Activated CD8-positive, alpha-beta memory T cell treated with anti-CD3 and anti-CD28 coated beads, Interleukin-2, amount 50 U/mL, for 4 hours (primary cell): ENCODE results near the gene OSBPL5.
"Not testable (repeated sequence)": the region's sequence is repeated elsewhere in the genome, so short reads cannot be mapped to it uniquely, and the experiment has no call there.

Experiments used
- DNase-seq: peaks from one replicate; pipeline ENCODE4 v3.0.0-alpha.2; 2020

Gene OSBPL5

DNA sequence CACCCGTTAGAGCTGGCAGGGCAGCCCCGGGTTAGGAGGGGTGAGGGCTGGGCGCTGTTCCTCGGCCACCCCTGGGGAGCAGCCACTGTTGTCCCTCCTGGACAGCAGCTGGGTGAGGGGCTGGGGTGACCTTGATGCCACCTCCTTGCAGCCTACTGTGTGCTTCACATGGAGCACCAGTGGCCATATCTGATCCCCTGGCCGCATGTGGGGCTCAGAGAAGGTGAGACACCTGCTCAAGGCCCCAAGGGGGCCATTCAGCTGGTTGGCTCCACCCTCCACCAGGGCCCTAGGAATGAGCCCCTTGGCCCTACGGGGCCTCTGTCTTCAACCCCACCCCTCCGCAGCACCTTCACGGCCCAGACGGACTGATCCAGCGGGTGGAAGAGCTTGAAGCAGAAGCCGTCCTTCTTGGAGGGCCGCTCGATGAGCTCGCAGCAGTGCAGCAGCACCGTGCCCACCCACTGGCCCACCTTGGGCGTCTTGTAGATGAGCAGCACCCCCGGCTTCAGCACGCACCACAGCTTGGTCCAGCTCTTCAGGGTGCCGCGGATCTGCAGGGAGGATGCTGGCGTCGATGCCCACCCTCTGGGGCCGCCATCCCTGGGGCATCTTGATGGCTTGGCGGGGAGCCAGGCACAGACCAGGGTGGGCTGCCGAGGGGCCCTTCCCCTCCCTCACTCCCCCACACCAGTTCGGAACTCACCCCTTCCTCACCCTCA lies 44.9 kb downstream of the OSBPL5 start:
- DNase-seq = no peak

DNA sequence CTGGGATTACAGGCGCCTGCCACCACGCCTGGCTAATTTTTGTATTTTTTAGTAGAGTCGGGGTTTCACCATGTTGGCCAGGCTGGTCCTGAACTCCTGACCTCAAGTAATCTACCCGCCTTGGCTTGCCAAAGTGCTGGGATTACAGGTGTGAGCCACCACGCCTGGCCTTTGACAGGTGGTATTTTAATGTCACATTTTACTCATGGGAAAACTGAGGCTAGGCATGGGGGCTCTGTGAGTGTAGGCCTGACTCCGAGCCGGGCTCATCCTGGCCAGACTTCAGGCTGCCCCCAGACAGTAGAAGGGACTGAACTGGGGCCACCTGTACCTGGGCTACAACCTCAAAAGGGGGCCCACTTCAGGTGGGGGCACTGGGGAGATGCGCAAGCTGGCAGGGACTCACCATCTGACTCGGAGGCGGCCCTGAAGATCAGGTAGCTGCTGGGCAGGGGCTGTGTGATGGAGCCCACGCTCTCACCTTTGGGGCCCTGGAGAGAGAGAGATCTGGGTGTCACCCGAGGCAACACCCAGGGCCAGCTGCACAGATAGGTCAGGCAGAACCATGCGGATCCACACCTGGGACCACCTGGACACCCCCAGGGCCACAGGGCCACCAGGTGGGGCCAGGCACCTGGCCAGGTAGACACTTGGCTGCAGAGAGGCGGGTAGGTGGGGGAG lies 45.8 kb downstream of the OSBPL5 start:
- DNase-seq = no peak

DNA sequence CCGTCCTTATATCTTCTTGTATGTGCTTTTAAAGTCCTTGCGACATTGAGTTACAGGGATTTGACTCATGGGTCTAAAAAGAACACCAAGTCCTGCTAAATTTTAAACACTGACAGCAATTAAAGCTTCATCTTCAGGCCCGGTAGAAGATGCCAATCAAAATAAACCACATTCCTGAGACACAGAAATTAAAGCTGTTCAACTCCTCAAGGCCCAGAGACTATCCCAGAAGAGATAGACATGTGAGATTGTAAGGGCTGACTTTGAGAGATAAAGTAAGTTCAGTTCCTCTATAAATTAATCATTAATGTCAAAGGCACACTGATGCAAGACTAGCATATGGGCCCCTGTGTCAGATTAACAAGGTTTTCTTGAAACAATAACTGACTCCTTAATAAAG lies 49.8 kb downstream of the OSBPL5 start:
- DNase-seq = no peak

- DNase-seq = not testable (repeated sequence)
Observed at GRCh38 chr11:3113661-3114060, 51.4 kb downstream of the OSBPL5 start.

- no peak for DNase-seq
Observed at GRCh38 chr11:3111919-3112690, 53.0 kb downstream of the OSBPL5 start.

DNA sequence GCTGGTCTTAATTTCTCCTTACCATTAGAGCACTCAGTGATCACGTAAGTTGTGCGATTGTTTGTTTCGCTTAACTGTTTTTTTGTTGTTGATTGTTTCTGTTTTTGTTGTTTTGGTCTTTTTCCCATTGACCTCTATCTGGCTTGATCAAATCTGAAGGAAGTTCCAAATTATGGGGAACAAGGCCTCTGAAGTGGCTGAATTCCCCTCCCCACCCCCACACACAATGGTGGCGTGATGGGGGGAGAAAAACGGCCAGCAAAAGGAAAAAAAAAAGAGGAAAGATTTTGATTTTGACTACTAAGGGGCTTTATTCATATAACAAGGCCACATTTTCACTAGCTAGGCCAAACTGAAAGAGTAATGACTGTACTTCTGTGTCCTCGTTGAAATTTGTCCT lies 53.6 kb downstream of the OSBPL5 start:
- no peak for DNase-seq

GRCh38 chr11:3109921-3110706 lies 55.0 kb downstream of the OSBPL5 start:
- DNase-seq = peak; percentile 46

GRCh38 chr11:3109434-3109833 lies 55.7 kb downstream of the OSBPL5 start:
- no peak for DNase-seq

DNA sequence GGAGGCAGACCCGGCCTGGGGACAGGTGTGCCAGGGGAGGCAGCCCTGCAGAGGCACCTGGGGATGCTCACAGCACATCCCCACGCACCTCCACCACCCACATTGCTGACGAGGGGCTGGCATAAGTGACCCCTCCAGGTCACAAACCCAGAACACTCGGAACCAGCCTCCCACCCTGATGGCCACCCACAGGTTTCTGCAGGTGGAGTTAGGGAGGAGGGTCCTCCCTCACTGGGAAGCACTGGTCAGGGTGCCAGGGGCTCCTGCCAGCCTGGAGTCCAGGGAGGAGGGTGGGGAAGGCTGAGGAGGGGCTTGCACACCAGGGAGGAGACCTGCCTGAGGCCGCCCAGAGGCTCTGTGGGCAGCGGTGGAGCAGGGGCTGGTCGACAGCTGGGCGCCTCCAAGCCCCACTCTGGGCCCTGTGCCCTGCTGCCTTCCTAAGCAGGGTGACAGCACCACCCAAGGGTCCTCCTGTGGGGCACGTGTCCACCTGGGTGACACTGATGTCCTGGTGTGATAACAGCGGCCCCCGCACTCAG lies 56.9 kb downstream of the OSBPL5 start:
- no peak for DNase-seq

- DNase-seq = no peak
Observed at GRCh38 chr11:3107608-3108182, 57.4 kb downstream of the OSBPL5 start.

DNA sequence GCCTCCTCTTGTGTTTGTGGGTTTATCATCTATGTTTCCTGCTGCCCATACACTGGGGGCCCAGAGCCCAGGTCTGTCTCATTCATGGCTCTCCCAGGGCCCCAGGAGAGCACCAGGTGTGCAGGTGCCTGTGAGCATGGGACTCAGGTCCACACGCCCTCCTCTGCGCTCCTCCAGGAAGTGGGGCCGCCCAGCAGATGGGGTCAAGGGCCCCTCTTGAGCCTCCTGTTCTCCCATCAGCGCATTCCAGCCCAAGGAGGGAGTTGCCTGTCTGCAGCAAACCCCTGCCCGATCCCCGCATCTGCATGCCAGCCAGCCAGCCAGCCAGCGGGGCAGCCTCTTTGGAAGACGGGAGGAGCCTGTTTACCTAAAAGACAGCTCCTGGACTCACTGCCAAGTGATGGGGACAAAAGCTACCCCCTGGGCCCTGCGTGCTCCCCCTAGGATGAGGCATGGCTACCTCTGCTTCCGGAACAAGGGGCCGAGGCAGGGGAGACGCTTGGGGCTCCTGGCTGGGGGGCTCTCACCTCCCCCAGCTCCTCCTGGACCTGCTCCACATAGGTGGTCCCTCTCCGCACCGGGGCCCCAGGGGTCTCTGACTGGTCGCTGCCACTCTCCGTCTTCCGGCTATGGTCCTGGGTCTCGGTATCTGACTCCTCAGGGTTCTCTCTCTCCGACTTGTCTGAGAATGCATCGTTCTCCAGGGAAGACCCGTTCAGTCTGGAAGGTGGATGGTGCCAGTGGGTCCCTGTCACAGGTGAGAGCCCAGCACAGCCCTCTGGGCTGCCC lies 58.2 kb downstream of the OSBPL5 start:
- no peak for DNase-seq

- no peak for DNase-seq
Observed at GRCh38 chr11:3105791-3106735, 59.0 kb downstream of the OSBPL5 start.

DNA sequence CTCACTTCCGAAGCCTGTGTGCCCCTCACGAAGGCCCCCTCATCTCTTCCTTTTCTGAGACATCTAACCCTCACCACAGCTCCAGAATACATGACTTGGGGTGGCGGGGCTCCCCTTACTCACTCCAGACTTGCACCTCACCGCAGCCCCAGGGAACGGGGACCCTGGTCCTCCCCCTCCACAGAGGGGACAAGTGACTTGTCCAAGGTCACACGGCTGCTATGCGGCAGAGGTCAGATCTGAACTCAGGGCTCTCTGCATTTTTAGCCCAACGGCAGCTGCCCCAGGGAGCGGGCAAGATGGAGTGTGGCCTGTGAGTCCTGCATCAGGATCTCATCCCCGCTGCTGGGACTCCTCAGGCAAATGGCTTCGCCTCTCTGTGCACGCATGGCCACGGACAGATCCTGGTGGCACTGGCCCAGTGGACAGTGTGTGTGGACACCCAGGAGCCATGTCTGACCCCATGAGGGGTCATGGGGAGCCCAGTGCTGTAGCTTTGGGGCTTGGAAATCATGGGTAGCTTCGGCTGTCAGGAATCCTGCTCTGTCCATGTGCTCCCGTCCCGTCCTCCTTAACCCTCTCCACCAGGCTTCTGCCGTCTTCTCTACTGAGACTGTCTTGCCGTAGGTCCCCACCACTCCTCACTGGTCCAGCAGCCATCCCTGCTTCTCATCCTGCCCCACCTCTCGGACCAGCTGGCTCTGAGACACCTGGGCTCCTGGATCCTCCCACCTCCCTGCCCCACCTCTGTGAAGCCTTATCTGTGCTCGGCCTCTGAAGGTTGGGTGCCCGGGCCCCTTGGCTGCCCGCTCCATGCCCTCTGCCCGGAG lies 59.9 kb downstream of the OSBPL5 start:
- DNase-seq = no peak

- no peak for DNase-seq
Observed at GRCh38 chr11:3104051-3104714, 60.9 kb downstream of the OSBPL5 start.

DNA sequence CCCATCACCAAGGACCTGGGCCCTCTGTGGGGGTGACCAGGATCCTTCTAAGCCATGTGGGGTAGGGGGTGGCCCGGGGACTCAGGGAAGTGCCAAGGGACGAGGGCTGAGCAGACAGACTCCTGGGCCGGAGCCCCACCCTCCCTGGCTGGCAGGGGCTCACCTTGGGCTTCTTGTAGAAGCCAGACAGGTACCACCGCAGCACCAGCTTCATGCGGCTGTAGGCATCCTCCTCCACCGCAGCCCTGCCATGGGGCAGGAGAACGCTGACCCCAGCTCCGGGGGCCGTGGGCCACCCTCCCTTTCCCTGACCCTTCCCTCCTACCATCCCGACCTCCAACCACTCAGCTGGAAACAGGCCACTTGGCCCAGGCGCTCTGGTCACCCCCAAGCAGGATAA lies 62.0 kb downstream of the OSBPL5 start:
- DNase-seq = no peak

- DNase-seq = no peak
Observed at GRCh38 chr11:3102641-3102921, 62.5 kb downstream of the OSBPL5 start.

DNA sequence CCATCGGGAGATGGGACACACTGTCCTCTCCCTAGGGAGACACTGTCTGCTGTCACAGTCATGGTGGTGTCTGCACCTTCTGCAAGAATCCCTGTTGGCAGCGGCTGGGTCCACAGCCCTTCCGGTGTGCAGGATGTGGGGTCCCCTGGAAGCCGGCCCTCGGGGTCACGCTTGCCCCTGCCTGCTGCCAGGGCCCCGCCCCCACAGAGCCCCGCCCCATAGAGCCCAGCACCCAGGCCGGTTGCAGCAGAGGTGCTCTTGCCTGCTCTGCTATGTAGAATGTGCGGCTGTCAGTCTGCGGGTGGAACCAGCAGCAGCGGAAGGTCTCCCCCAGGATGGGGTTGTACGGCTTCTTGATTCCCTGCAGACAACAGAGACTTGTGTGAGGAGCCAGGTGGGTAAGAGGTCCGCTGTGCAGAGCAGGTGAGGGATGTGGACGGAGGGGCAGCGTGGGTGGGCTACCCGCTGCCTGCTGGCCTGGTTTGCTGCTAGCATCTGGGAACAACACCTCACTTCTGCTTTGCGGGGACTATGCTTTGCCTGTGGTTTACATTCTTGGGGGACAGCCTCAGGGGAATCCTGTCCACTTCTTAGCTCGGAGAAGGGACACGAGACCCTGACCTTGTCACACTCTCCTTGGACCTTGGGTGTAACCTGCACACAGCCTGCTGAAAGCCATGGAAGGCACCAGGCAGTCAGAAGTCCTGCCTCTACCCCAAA lies 63.0 kb downstream of the OSBPL5 start:
- no peak for DNase-seq

DNA sequence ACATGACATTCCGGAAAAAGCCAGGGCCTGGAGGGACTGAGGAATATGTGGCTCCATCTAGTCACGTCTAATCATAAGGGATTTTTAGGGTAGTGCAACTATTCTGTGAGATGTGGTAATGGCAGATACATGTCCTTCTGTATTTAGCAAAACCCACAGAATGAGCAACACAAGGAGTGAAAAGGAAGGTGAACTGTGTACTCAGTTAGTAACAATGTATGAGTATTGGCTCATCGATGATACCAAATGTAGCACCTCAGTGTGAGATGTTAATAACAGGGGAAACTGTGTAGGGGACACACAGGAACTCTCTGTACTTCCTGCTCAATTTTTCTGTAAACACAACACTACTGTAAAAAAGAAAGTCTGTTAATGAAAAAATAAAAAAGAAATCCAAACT lies 65.9 kb downstream of the OSBPL5 start:
- DNase-seq = no peak
